Mucosa of descending colon (tissue), 3 donors: ENCODE data around the gene UPK2. TPM values are rescaled to one million over a fixed set of nuclear protein-coding genes. Genes with fewer than 3 reads are reported as not detected.
A peak's percentile ranks its signal among the peaks of the same experiment; 100 is the strongest.

Experiments
- ATAC-seq: fragments of 200-7000 bp; cut with Tn5 transposase; one replicate; pipeline ENCODE4 v1.9.1; 2020; ENCODE audit warnings: mild to moderate bottlenecking, moderate library complexity
- DNase-seq, 3 donors: peaks; one replicate each; pipeline ENCODE4 v3.0.0-alpha.2; 2020
- H3K36me3 ChIP-seq: fragments of 200-600 bp; one replicate; pipeline ENCODE4 v1.8.0; 2021; ENCODE audit warnings: low read depth, mild to moderate bottlenecking
- H3K4me1 ChIP-seq: fragments of 200-600 bp; one replicate; pipeline ENCODE4 v1.8.0; 2021; ENCODE audit warnings: low read depth, mild to moderate bottlenecking
- H3K4me3 ChIP-seq: fragments of 200-600 bp; one replicate; pipeline ENCODE4 v1.8.0; 2021; ENCODE audit warnings: mild to moderate bottlenecking
- H3K9me3 ChIP-seq: fragments of 200-600 bp; one replicate; pipeline ENCODE4 v1.8.0; 2021; ENCODE audit warnings: mild to moderate bottlenecking
- CTCF ChIP-seq: fragments of 200-600 bp; IDR thresholded peaks from one replicate; pipeline ENCODE4 v1.8.0; 2022; ENCODE audit warnings: antibody characterized with exemption, mild to moderate bottlenecking
- intact Hi-C, 2 donors: fragments of 100-400 bp; cut with DNase I in 1 of 2; cut with micrococcal nuclease in 1 of 2; formaldehyde crosslinking; loops; one replicate each; pipeline versions ENCODE4 v1.11.0 to v1.11.1; 2022; cut with DNase I, micrococcal nuclease
- microRNA-seq: library from miRNA; unstranded; fragments of <30 nt; microRNA quantifications from one replicate; pipeline ENCODE4, GENCODE V29; 2019
- total RNA-seq, 3 donors: library from RNA; stranded (reverse); fragmentation: NEBNext Ultra II Directional in 2 of 3; extraction: Animal tissue kit (Norgen Biotek cat#: 25700) in 2 of 3; gene quantifications; one replicate each; pipeline versions ENCODE4 v1.2.1 to v1.2.4, GENCODE V29; 2021 to 2023
- donor health status: DM: no; HTN: no; CAD: no; lungs with moderate emphysema.
- donor health status: DM: no; HTN: no; CAD: no.
- donor health status: DM: no; HTN: yes; CAD: no.

Gene UPK2
- total RNA-seq, 3 donors from 2014 or later: not detected

- ATAC-seq: peak; percentile 100
- H3K4me3 ChIP-seq: peak within 1 kb of the TSS; percentile 78
These were observed 41.7 kb downstream of the UPK2 start, which contains the start of gene CENATAC for GRCh38 chr11:118997627-118998387. CENATAC (plus strand) TSS chr11:118998138; CDS start chr11:118998198, 60 bp downstream.

GRCh38 chr11:118998388-118998717 lies 42.3 kb downstream of the UPK2 start:
- peak; percentile 52 for ATAC-seq
- Histone ChIP-seq H3K4me3 (peak overlapping the region; percentile 78), H3K4me1 (peaks cover 5% of the 10 kb centered on the region), H3K36me3 (no peaks in the 10 kb centered on the region), H3K9me3 (no peaks in the 10 kb centered on the region)
- DNase-seq: no peak
- no peak for TF ChIP-seq CTCF
- intact Hi-C loops: no loop called here

More at GRCh38 chr11:118997627-118998387, 41.7 kb downstream of the UPK2 start, which contains the start of gene CENATAC:
- Histone ChIP-seq H3K4me1 (peaks cover 5% of the 10 kb centered on the region), H3K36me3 (no peaks in the 10 kb centered on the region), H3K9me3 (no peaks in the 10 kb centered on the region)
- TF ChIP-seq CTCF: no peak
- peak; percentile 96 to 97 (median 97) for DNase-seq
- intact Hi-C loops: no loop called here

DNA sequence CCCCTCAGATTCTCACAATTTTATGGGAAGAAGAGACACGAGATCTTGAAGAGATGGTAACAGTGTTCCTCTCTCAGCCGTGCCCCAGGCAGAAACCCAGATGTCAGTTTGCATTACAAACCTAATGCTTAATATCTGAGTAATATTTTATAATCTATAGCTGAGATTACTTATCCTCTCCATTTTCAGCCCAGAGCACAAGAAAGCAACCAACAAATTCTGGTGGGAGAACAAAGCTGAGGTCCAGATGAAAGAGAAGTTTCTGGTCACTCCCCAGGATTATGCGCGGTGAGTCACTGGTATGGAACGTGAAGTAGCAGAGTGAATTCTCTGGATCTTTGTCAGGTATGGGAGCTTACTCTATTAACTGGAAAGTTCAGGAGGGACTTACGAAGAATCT lies 42.7 kb downstream of the UPK2 start:
- DNase-seq: no peak
- ATAC-seq: no peak
- intact Hi-C loops: no loop called here
- Histone ChIP-seq H3K4me3 (no peak overlapping the region), H3K36me3 (no peaks in the 10 kb centered on the region), H3K9me3 (no peaks in the 10 kb centered on the region), H3K4me1 (peaks cover 5% of the 10 kb centered on the region)
- TF ChIP-seq CTCF: no peak

GRCh38 chr11:119000906-119001305 lies 44.8 kb downstream of the UPK2 start:
- no peak for ATAC-seq
- no peak for TF ChIP-seq CTCF
- Histone ChIP-seq H3K36me3 (no peaks in the 10 kb centered on the region), H3K4me1 (peaks cover 5% of the 10 kb centered on the region), H3K4me3 (no peak overlapping the region), H3K9me3 (no peaks in the 10 kb centered on the region)
- no peak for DNase-seq
- intact Hi-C loops: no loop called here

DNA sequence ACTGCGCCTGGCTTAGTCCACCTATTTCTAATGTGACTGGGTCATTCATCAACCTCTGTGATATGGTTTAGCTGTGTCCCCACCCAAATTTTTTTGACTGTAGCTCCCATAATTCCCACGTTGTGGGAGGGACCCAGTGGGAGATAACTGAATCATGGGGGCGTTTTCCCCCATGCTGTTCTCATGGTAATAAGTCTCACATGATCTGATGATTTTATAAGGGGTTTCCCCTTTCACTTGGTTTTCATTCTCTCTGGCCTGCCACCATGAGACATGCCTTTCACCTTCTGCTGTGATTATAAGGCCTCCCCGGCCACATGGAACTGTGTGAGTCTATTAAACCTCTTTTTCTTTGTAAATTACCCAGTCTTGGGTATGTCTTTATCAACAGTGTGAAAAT lies 50.6 kb downstream of the UPK2 start:
- ATAC-seq (no peak), DNase-seq (no peak)
- Histone ChIP-seq H3K9me3 (no peaks in the 10 kb centered on the region), H3K4me3 (no peak overlapping the region), H3K4me1 (no peaks in the 10 kb centered on the region), H3K36me3 (no peaks in the 10 kb centered on the region)
- no peak for TF ChIP-seq CTCF
- intact Hi-C loops: no loop called here

Small RNA genes within 50 kb of the gene (microRNA-seq; reads per million reads assigned to microRNA genes)
- not detected for gene MIR4492

Other genes starting within 250 kb of the UPK2 start
- gene DDX6, start 165.1 kb upstream of the UPK2 start, total RNA-seq: 100 to 1,000 TPM in 1 of 3 donors, 10 to 100 TPM in 2; 86.9 to 158 (median 97.6) TPM
- under 1 TPM in 2 of 3 donors, not detected in 1; 0.12 to 0.23 TPM for gene CXCR5, start 72.4 kb upstream of the UPK2 start, total RNA-seq
- gene BCL9L, start 30.4 kb upstream of the UPK2 start, total RNA-seq: 10 to 100 TPM; 28.6 to 70.1 (median 41.7) TPM
- gene FOXR1, start 15.5 kb downstream of the UPK2 start, total RNA-seq: not detected
- gene CENATAC, start 41.8 kb downstream of the UPK2 start, total RNA-seq: 10 to 100 TPM; 24.6 to 33.4 (median 30.9) TPM
- 100 to 1,000 TPM; 721 to 887 (median 781) TPM for gene RPS25, start 62.0 kb downstream of the UPK2 start, total RNA-seq
- gene TRAPPC4, start 62.5 kb downstream of the UPK2 start, total RNA-seq: 10 to 100 TPM; 52.7 to 58.4 (median 57.4) TPM
- gene SLC37A4, start 74.6 kb downstream of the UPK2 start, total RNA-seq: 10 to 100 TPM; 23.3 to 70.8 (median 57.0) TPM
- gene HYOU1, start 100.9 kb downstream of the UPK2 start, total RNA-seq: 100 to 1,000 TPM in 2 of 3 donors, 10 to 100 TPM in 1; 82.0 to 119 (median 101) TPM
- 10 to 100 TPM; 26.1 to 34.8 (median 29.1) TPM for gene VPS11, start 111.5 kb downstream of the UPK2 start, total RNA-seq
- 10 to 100 TPM; 17.2 to 27.8 (median 19.5) TPM for gene HMBS, start 128.6 kb downstream of the UPK2 start, total RNA-seq
- gene DPAGT1, start 145.6 kb downstream of the UPK2 start, total RNA-seq: 10 to 100 TPM; 36.9 to 48.2 (median 39.5) TPM
- gene C2CD2L, start 151.0 kb downstream of the UPK2 start, total RNA-seq: 10 to 100 TPM; 25.8 to 47.1 (median 36.1) TPM
- gene HINFP, start 165.3 kb downstream of the UPK2 start, total RNA-seq: 10 to 100 TPM; 37.2 to 58.1 (median 42.2) TPM
- gene ABCG4, start 192.8 kb downstream of the UPK2 start, total RNA-seq: under 1 TPM in 2 of 3 donors, not detected in 1; 0.07 to 0.85 TPM
- 10 to 100 TPM; 14.1 to 19.3 (median 16.3) TPM for gene NLRX1, start 212.4 kb downstream of the UPK2 start, total RNA-seq
- 100 to 1,000 TPM in 1 of 3 donors, 10 to 100 TPM in 2; 52.9 to 151 (median 75.8) TPM for gene NHERF4, start 229.2 kb downstream of the UPK2 start, total RNA-seq